MM.1S (cell line): Measurements from ENCODE around the gene CA5A.
"Not testable (repeated sequence)": the region's sequence is repeated elsewhere in the genome, so short reads cannot be mapped to it uniquely, and the experiment has no call there.

Source experiments
- DNase-seq: peaks from one replicate; pipeline ENCODE4 v3.0.0-alpha.2; 2015
- H2AFZ ChIP-seq: fragments of 300-600 bp; sonication (generic); 2 replicates; pipeline ENCODE4 v1.6.0; 2016; ENCODE audit warnings: antibody characterized with exemption, low read length
- H3F3A ChIP-seq: fragments of 300-600 bp; sonication (generic); 2 replicates; pipeline ENCODE4 v1.6.1; 2016; ENCODE audit warnings: mild to moderate bottlenecking, antibody characterized with exemption, low read length, moderate library complexity, mixed read lengths; ENCODE audit not compliant: insufficient read depth
- H3K27ac ChIP-seq: fragments of 300-600 bp; sonication (generic); 2 replicates; pipeline ENCODE4 v1.5.1; 2016; ENCODE audit warnings: mild to moderate bottlenecking, low read length
- H3K27me3 ChIP-seq: fragments of 300-600 bp; sonication (generic); replicated peaks from 2 replicates; pipeline ENCODE4 v1.6.0; 2016; ENCODE audit warnings: low read length; ENCODE audit not compliant: insufficient read depth
- H3K36me3 ChIP-seq: fragments of 300-600 bp; sonication (generic); replicated peaks from 2 replicates; pipeline ENCODE4 v1.6.1; 2016; ENCODE audit warnings: mild to moderate bottlenecking, low read length, mixed read lengths; ENCODE audit not compliant: insufficient read depth
- H3K4me1 ChIP-seq: fragments of 300-600 bp; sonication (generic); 2 replicates; pipeline ENCODE4 v1.6.1; 2016; ENCODE audit warnings: low read length, mixed read lengths
- H3K4me2 ChIP-seq: fragments of 300-600 bp; sonication (generic); 2 replicates; pipeline ENCODE4 v1.6.0; 2016; ENCODE audit warnings: low read depth, low read length
- H3K4me3 ChIP-seq: fragments of 300-600 bp; sonication (generic); 2 replicates; pipeline ENCODE4 v1.5.1; 2016; ENCODE audit warnings: low read length, mixed read lengths
- H3K79me2 ChIP-seq: fragments of 300-600 bp; sonication (generic); 2 replicates; pipeline ENCODE4 v1.6.1; 2016; ENCODE audit warnings: mixed run types, low read length, mixed read lengths
- H3K9ac ChIP-seq: fragments of 300-600 bp; sonication (generic); 2 replicates; pipeline ENCODE4 v1.6.1; 2016; ENCODE audit warnings: low read length, mixed read lengths
- H3K9me2 ChIP-seq: fragments of 300-600 bp; sonication (generic); replicated peaks from 2 replicates; pipeline ENCODE4 v1.6.1; 2016; ENCODE audit warnings: mild to moderate bottlenecking, low read length, mixed read lengths; ENCODE audit not compliant: insufficient read depth
- H3K9me3 ChIP-seq: fragments of 300-600 bp; sonication (generic); replicated peaks from 2 replicates; pipeline ENCODE4 v1.6.1; 2016; ENCODE audit warnings: mild to moderate bottlenecking, low read length, mixed read lengths; ENCODE audit not compliant: insufficient read depth
- H4K20me1 ChIP-seq: fragments of 300-600 bp; sonication (generic); 2 replicates; pipeline ENCODE4 v1.6.1; 2016; ENCODE audit warnings: mild to moderate bottlenecking, low read length, moderate library complexity, mixed read lengths; ENCODE audit not compliant: insufficient read depth
- CTCF ChIP-seq: fragments of 300-600 bp; sonication (generic); IDR thresholded peaks from 2 replicates; pipeline ENCODE4 v1.5.1; 2016; ENCODE audit warnings: antibody characterized with exemption, low read length, mixed read lengths
- EZH2 ChIP-seq: fragments of 300-600 bp; sonication (generic); optimal IDR thresholded peaks from 2 replicates; pipeline ENCODE3; 2017; ENCODE audit warnings: low read depth, mild to moderate bottlenecking, antibody characterized with exemption, low read length, mixed read lengths
- EZH2phosphoT487 ChIP-seq: fragments of 300-600 bp; sonication (generic); IDR thresholded peaks from 2 replicates; pipeline ENCODE4 v1.6.1; 2018; ENCODE audit warnings: antibody characterized with exemption, low read length

CA5A gene

GRCh38 chr16:87878704-87879103 lies 57.6 kb downstream of the CA5A start:
- Histone ChIP-seq H3K4me2 (no peak overlapping the region), H3K4me3 (no peak overlapping the region), H3K9ac (no peak overlapping the region), H3K9me3 (no peaks in the 10 kb centered on the region), H3K79me2 (no peaks in the 10 kb centered on the region), H3K36me3 (no peaks in the 10 kb centered on the region), H3K27me3 (peaks cover 11% of the 10 kb centered on the region), H3F3A (no peaks in the 10 kb centered on the region), H3K4me1 (no peaks in the 10 kb centered on the region), H4K20me1 (no peaks in the 10 kb centered on the region), H3K27ac (no peak overlapping the region), H2AFZ (no peak overlapping the region), H3K9me2 (no peaks in the 10 kb centered on the region)
- TF ChIP-seq EZH2 (no peak), EZH2phosphoT487 (no peak), CTCF (no peak)
- no peak for DNase-seq

GRCh38 chr16:87877942-87878507 lies 58.3 kb downstream of the CA5A start:
- Histone ChIP-seq H3K79me2 (no peaks in the 10 kb centered on the region), H3K4me2 (no peak overlapping the region), H3K4me1 (no peaks in the 10 kb centered on the region), H3K9me3 (no peaks in the 10 kb centered on the region), H4K20me1 (no peaks in the 10 kb centered on the region), H3K27me3 (peaks cover 11% of the 10 kb centered on the region), H3K9ac (no peak overlapping the region), H3K27ac (no peak overlapping the region), H3K4me3 (no peak overlapping the region), H2AFZ (no peak overlapping the region), H3K9me2 (no peaks in the 10 kb centered on the region), H3K36me3 (no peaks in the 10 kb centered on the region), H3F3A (no peaks in the 10 kb centered on the region)
- DNase-seq: no peak
- TF ChIP-seq CTCF (0 out of 2 replicates have a peak, but pooled peaks have one; percentile 4), EZH2 (no peak), EZH2phosphoT487 (no peak)

- no peak for TF ChIP-seq EZH2phosphoT487
- no peak for TF ChIP-seq EZH2
- no peak for TF ChIP-seq CTCF
- H3K27me3 ChIP-seq: peaks cover 5% of the 10 kb centered on the region
- H3K9ac ChIP-seq: no peak overlapping the region
- H3K79me2 ChIP-seq: no peaks in the 10 kb centered on the region
- no peaks in the 10 kb centered on the region for H4K20me1 ChIP-seq
- no peaks in the 10 kb centered on the region for H3F3A ChIP-seq
- no peak overlapping the region for H3K4me3 ChIP-seq
- no peak overlapping the region for H3K4me2 ChIP-seq
- 0 out of 2 replicates have a peak, but pooled peaks cover 6% of the 10 kb centered on the region for H3K4me1 ChIP-seq
- H3K9me3 ChIP-seq: no peaks in the 10 kb centered on the region
- H2AFZ ChIP-seq: no peak overlapping the region
- H3K9me2 ChIP-seq: no peaks in the 10 kb centered on the region
- H3K36me3 ChIP-seq: no peaks in the 10 kb centered on the region
- no peak overlapping the region for H3K27ac ChIP-seq
- DNase-seq: no peak
Measured at GRCh38 chr16:87874639-87875427, 61.5 kb downstream of the CA5A start.

- H2AFZ ChIP-seq, H3K4me1 ChIP-seq, H3F3A ChIP-seq, H3K36me3 ChIP-seq, H3K9me2 ChIP-seq, H3K27me3 ChIP-seq, H3K9ac ChIP-seq, H3K4me2 ChIP-seq, H3K4me3 ChIP-seq, H3K27ac ChIP-seq, DNase-seq, H3K9me3 ChIP-seq, H4K20me1 ChIP-seq: not testable (repeated sequence)
- peaks cover 31% of the 10 kb centered on the region for H3K79me2 ChIP-seq
Measured at GRCh38 chr16:87870418-87871291, 65.7 kb downstream of the CA5A start.

GRCh38 chr16:87869879-87870417 lies 66.4 kb downstream of the CA5A start:
- not testable (repeated sequence) for H3F3A ChIP-seq, H3K27me3 ChIP-seq, H4K20me1 ChIP-seq, DNase-seq, H3K36me3 ChIP-seq, H3K4me3 ChIP-seq, H3K9me3 ChIP-seq, H3K4me2 ChIP-seq, H3K9ac ChIP-seq, H3K9me2 ChIP-seq, H2AFZ ChIP-seq, H3K4me1 ChIP-seq, H3K27ac ChIP-seq
- H3K79me2 ChIP-seq: peaks cover 37% of the 10 kb centered on the region
